ENCODE results near the gene FRMD4A.
A peak's percentile ranks its signal among the peaks of the same experiment; 100 is the strongest.
"Not testable (repeated sequence)": the region's sequence is repeated elsewhere in the genome, so short reads cannot be mapped to it uniquely, and the experiment has no call there.

Gene FRMD4A

GRCh38 chr10:13909516-13910258, 421.0 kb downstream of the FRMD4A start:
- in situ Hi-C loops (cut with HindIII; ENCODE audit: low pct_ligation_motif_present, low pct_unique_long_range_greater_than_20kb, low sequenced_read_pairs): no loop called here
- DNase-seq: no peak

GRCh38 chr10:13908475-13908874, 422.2 kb downstream of the FRMD4A start:
- in situ Hi-C loops (cut with HindIII; ENCODE audit: low pct_ligation_motif_present, low pct_unique_long_range_greater_than_20kb, low sequenced_read_pairs): no loop called here
- no peak for DNase-seq

- in situ Hi-C loops (cut with HindIII; ENCODE audit: low pct_ligation_motif_present, low pct_unique_long_range_greater_than_20kb, low sequenced_read_pairs): no loop called here
- DNase-seq: no peak
Measured at GRCh38 chr10:13907570-13907969, 423.2 kb downstream of the FRMD4A start.

- no peak for DNase-seq
- in situ Hi-C loops (cut with HindIII; ENCODE audit: low pct_ligation_motif_present, low pct_unique_long_range_greater_than_20kb, low sequenced_read_pairs): no loop called here
Measured at GRCh38 chr10:13905281-13905680, 425.4 kb downstream of the FRMD4A start.

GRCh38 chr10:13904064-13904463, 426.7 kb downstream of the FRMD4A start:
- no peak for DNase-seq
- in situ Hi-C loops (cut with HindIII; ENCODE audit: low pct_ligation_motif_present, low pct_unique_long_range_greater_than_20kb, low sequenced_read_pairs): no loop called here

- in situ Hi-C loops (cut with HindIII; ENCODE audit: low pct_ligation_motif_present, low pct_unique_long_range_greater_than_20kb, low sequenced_read_pairs): no loop called here
- no peak for DNase-seq
Measured at GRCh38 chr10:13902868-13903587, 427.7 kb downstream of the FRMD4A start.

- in situ Hi-C loops (cut with HindIII; ENCODE audit: low pct_ligation_motif_present, low pct_unique_long_range_greater_than_20kb, low sequenced_read_pairs): no loop called here
- DNase-seq: no peak
Measured at GRCh38 chr10:13899941-13900340, 430.8 kb downstream of the FRMD4A start.

- DNase-seq; in situ Hi-C loops (cut with HindIII; ENCODE audit: low pct_ligation_motif_present, low pct_unique_long_range_greater_than_20kb, low sequenced_read_pairs): not testable (repeated sequence)
Measured at GRCh38 chr10:13896146-13896545, 434.6 kb downstream of the FRMD4A start.

- in situ Hi-C loops (cut with HindIII; ENCODE audit: low pct_ligation_motif_present, low pct_unique_long_range_greater_than_20kb, low sequenced_read_pairs): no loop called here
- DNase-seq: no peak
Measured at GRCh38 chr10:13894412-13895093, 436.2 kb downstream of the FRMD4A start.

- no peak for DNase-seq
- in situ Hi-C loops (cut with HindIII; ENCODE audit: low pct_ligation_motif_present, low pct_unique_long_range_greater_than_20kb, low sequenced_read_pairs): no loop called here
Measured at GRCh38 chr10:13893926-13894325, 436.8 kb downstream of the FRMD4A start.

GRCh38 chr10:13892871-13893270, 437.9 kb downstream of the FRMD4A start:
- in situ Hi-C loops (cut with HindIII; ENCODE audit: low pct_ligation_motif_present, low pct_unique_long_range_greater_than_20kb, low sequenced_read_pairs): no loop called here
- no peak for DNase-seq

GRCh38 chr10:13892001-13892491, 438.7 kb downstream of the FRMD4A start:
- no peak for DNase-seq
- in situ Hi-C loops (cut with HindIII; ENCODE audit: low pct_ligation_motif_present, low pct_unique_long_range_greater_than_20kb, low sequenced_read_pairs): no loop called here

GRCh38 chr10:13891128-13892000, 439.4 kb downstream of the FRMD4A start:
- in situ Hi-C loops (cut with HindIII; ENCODE audit: low pct_ligation_motif_present, low pct_unique_long_range_greater_than_20kb, low sequenced_read_pairs): no loop called here
- DNase-seq: peak; percentile 35

- no peak for DNase-seq
Measured at GRCh38 chr10:13890233-13891127, 440.2 kb downstream of the FRMD4A start.

GRCh38 chr10:13887761-13888160, 443.0 kb downstream of the FRMD4A start:
- no peak for DNase-seq
- in situ Hi-C loops (cut with HindIII; ENCODE audit: low pct_ligation_motif_present, low pct_unique_long_range_greater_than_20kb, low sequenced_read_pairs): no loop called here

More at GRCh38 chr10:13890233-13891127, 440.2 kb downstream of the FRMD4A start:
- in situ Hi-C loops (cut with HindIII; ENCODE audit: low pct_ligation_motif_present, low pct_unique_long_range_greater_than_20kb, low sequenced_read_pairs): no loop called here

GRCh38 chr10:13885238-13885990, 445.3 kb downstream of the FRMD4A start:
- in situ Hi-C loops (cut with HindIII; ENCODE audit: low pct_ligation_motif_present, low pct_unique_long_range_greater_than_20kb, low sequenced_read_pairs): no loop called here
- no peak for DNase-seq

All from ACHN (cell line).